HEK293T (cell line): ENCODE measurements around the gene SLC26A8.

Experiments
- ARNT ChIP-seq: fragments of 450-650 bp; IDR thresholded peaks from 2 replicates; pipeline ENCODE4 v1.6.1; 2017; ENCODE audit warnings: mild to moderate bottlenecking
- BHLHE40 ChIP-seq: fragments of 450-650 bp; IDR thresholded peaks from 2 replicates; pipeline ENCODE4 v1.6.1; 2016; ENCODE audit warnings: mild to moderate bottlenecking, moderate library complexity, borderline replicate concordance
- CTBP1 ChIP-seq: fragments of 450-650 bp; IDR thresholded peaks from 2 replicates; pipeline ENCODE4 v1.6.1; 2016; ENCODE audit warnings: borderline replicate concordance
- ELF4 ChIP-seq: fragments of 450-650 bp; IDR thresholded peaks from 2 replicates; pipeline ENCODE4 v1.6.1; 2017; ENCODE audit warnings: antibody characterized with exemption
- FOXA1 ChIP-seq: fragments of 450-650 bp; IDR thresholded peaks from 2 replicates; pipeline ENCODE4 v1.6.1; 2016; ENCODE audit warnings: mild to moderate bottlenecking
- FOXM1 ChIP-seq: fragments of 450-650 bp; IDR thresholded peaks from 2 replicates; pipeline ENCODE4 v1.6.1; 2017; ENCODE audit warnings: mild to moderate bottlenecking, borderline replicate concordance
- HDGF ChIP-seq: fragments of 450-650 bp; IDR thresholded peaks from 2 replicates; pipeline ENCODE4 v1.6.1; 2017; ENCODE audit warnings: antibody characterized with exemption, borderline replicate concordance
- LEF1 ChIP-seq: fragments of 450-650 bp; IDR thresholded peaks from 2 replicates; pipeline ENCODE4 v1.6.1; 2017; ENCODE audit warnings: mild to moderate bottlenecking, borderline replicate concordance
- NFRKB ChIP-seq: fragments of 450-650 bp; IDR thresholded peaks from 2 replicates; pipeline ENCODE4 v1.6.1; 2016; ENCODE audit warnings: mild to moderate bottlenecking, moderate library complexity
- SP1 ChIP-seq: fragments of 450-650 bp; IDR thresholded peaks from 2 replicates; pipeline ENCODE4 v1.6.1; 2017
- SUZ12 ChIP-seq: fragments of 450-650 bp; IDR thresholded peaks from 2 replicates; pipeline ENCODE4 v1.6.1; 2016; ENCODE audit warnings: mild to moderate bottlenecking
- TARDBP ChIP-seq: fragments of 450-650 bp; IDR thresholded peaks from 2 replicates; pipeline ENCODE4 v1.6.1; 2016

DNA sequence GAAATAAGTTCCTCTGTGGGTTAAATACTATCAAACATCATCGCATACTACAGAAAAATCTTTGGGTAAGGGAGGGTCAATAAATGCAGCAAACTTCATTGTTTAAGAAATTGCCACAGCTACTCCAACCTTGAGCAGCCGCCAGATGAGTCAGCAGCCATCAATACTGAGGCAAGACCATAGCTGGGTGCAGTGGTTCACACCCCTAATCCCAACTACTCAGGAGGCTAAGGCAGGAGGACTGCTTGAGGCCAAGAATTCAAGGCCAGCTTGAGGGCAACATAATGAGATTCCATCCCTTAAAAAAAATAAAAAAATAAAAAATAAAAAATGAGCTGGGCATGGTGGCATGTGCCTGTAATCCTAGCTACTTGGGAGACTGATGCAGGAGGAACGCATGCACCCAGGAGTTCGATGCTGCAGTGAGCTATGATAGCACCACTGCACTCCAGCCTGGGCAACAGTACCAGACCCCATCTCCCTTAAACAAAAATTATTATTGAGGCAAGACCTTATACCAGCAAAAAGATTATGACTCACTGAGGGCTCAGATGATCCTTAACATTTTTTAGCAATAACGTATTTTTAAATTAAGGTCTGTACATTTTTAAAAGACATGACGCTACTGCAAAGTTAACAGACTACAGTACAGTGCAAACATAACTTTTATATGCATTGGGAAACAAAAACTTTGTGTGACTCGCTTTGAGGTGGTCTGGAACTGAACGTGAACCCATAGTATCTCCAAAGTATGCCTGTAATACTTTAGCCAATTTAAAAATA lies 112.4 kb downstream of the SLC26A8 start:
- no peak for TF ChIP-seq BHLHE40
- TF ChIP-seq TARDBP: no peak
- TF ChIP-seq SP1: no peak
- TF ChIP-seq FOXM1: no peak
- no peak for TF ChIP-seq ELF4
- no peak for TF ChIP-seq NFRKB
- TF ChIP-seq CTBP1: no peak
- no peak for TF ChIP-seq LEF1
- no peak for TF ChIP-seq HDGF
- no peak for TF ChIP-seq SUZ12
- TF ChIP-seq FOXA1: no peak
- TF ChIP-seq ARNT: no peak
